Stimulated activated CD8-positive, alpha-beta memory T cell treated with anti-CD3 and anti-CD28 coated beads, Interleukin-15, amount 100 ng/mL, for 48 hours (primary cell): Measurements from ENCODE around the gene NECTIN1.
A peak's percentile ranks its signal among the peaks of the same experiment; 100 is the strongest.

Experiments used
- DNase-seq, 2 donors: peaks; one replicate each; pipeline ENCODE4 v3.0.0-alpha.2; 2020; ENCODE audit warnings: low read depth in 2 of 2

The NECTIN1 gene

GRCh38 chr11:119728651-119729580 is at the start of gene NECTIN1:
TSS of gene NECTIN1 (minus strand) at chr11:119729200. CDS start at chr11:119728553, 647 bp downstream.
- peak; percentile 73 for DNase-seq

GRCh38 chr11:119778391-119779194 is 49.6 kb upstream of the NECTIN1 start:
- no peak for DNase-seq

- DNase-seq = no peak
These were observed 48.9 kb upstream of the NECTIN1 start for GRCh38 chr11:119777940-119778339.

GRCh38 chr11:119776651-119777050 is 47.7 kb upstream of the NECTIN1 start:
- DNase-seq = no peak

- DNase-seq = no peak
These were observed 47.1 kb upstream of the NECTIN1 start for GRCh38 chr11:119776031-119776636.

- DNase-seq = no peak
These were observed 45.3 kb upstream of the NECTIN1 start for GRCh38 chr11:119774172-119774763.

GRCh38 chr11:119772641-119773415 is 43.8 kb upstream of the NECTIN1 start:
- no peak for DNase-seq

- DNase-seq = no peak
These were observed 43.1 kb upstream of the NECTIN1 start for GRCh38 chr11:119772076-119772475.

- no peak for DNase-seq
These were observed 42.3 kb upstream of the NECTIN1 start for GRCh38 chr11:119771172-119771770.

- no peak for DNase-seq
These were observed 36.6 kb upstream of the NECTIN1 start for GRCh38 chr11:119765628-119766027.

GRCh38 chr11:119764108-119764868 is 35.3 kb upstream of the NECTIN1 start:
- no peak for DNase-seq

- DNase-seq = no peak
These were observed 34.2 kb upstream of the NECTIN1 start for GRCh38 chr11:119763071-119763728.

GRCh38 chr11:119759747-119760412 is 30.9 kb upstream of the NECTIN1 start:
- no peak for DNase-seq

- DNase-seq = no peak
These were observed 30.3 kb upstream of the NECTIN1 start for GRCh38 chr11:119759324-119759723.

- DNase-seq = no peak
These were observed 29.3 kb upstream of the NECTIN1 start for GRCh38 chr11:119758291-119758690.

GRCh38 chr11:119757378-119757777 is 28.4 kb upstream of the NECTIN1 start:
- DNase-seq = no peak

GRCh38 chr11:119756169-119756865 is 27.3 kb upstream of the NECTIN1 start:
- DNase-seq = no peak
